SHP77 (cell line): ENCODE results near the gene TCAP.
"Not testable (repeated sequence)": the region's sequence is repeated elsewhere in the genome, so short reads cannot be mapped to it uniquely, and the experiment has no call there.

Experiments
- DNase-seq, 2 experiments: peaks; one replicate each; lab custom pipeline; 2025; lab: John Stamatoyannopoulos, UW

The TCAP gene

DNA sequence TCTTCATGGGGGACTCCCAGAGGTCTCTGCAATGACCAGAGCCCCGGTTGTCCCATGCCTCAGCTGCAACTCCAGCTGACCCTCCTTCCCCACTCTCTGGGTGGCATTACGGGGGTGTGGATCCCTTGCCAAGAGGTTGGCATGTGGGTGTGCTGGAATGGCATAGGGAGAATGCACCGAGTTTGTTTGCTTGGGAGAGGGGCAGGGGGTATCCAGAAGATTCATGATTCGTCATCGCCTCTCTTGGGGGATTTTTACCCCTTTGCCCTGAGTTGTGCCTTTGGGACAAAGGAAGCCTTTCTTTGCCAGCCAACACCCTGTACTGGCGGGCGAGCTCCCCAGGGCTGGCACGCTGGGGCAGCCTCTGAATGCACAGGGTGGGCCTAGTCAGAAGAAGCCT is 41.2 kb downstream of the TCAP start:
- no peak for DNase-seq

DNA sequence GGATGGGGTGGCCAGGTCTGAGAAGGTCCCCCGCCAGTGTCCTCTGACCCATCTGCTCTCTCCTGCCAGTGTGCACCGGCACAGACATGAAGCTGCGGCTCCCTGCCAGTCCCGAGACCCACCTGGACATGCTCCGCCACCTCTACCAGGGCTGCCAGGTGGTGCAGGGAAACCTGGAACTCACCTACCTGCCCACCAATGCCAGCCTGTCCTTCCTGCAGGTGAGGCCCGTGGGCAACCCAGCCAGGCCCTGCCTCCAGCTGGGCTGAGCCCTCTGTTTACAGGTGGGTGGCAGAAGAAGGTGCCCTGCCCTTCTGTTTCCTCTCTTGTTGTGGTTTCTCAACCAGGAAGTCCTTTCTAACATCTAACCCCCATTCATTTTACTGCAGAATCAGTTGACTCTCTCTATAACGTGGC is 41.8 kb downstream of the TCAP start:
- no peak for DNase-seq

DNA sequence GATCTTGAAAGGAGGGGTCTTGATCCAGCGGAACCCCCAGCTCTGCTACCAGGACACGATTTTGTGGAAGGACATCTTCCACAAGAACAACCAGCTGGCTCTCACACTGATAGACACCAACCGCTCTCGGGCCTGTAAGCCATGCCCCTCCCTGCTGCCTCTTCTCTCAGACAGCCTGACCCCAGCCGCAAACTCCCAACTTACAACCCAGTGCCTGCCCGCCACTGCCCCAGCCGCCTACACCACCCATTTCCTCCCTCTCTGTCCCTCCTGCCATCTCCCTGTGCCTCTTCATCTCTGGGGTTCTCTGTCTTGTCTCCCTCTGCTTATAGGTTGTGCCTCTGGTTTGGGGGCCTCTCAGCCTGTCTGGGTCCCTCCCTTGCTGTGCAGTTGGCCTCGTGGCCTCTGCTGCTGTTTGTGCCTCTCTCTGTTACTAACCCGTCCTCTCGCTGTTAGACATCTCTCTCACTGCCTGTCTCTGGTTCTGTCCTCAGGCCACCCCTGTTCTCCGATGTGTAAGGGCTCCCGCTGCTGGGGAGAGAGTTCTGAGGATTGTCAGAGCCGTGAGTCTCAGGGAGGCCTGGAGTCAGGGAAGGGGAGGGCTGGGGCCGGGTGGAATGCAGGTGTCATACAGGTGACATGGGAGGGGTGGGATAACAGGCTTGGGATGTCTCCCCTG is 44.3 kb downstream of the TCAP start:
- no peak for DNase-seq

DNA sequence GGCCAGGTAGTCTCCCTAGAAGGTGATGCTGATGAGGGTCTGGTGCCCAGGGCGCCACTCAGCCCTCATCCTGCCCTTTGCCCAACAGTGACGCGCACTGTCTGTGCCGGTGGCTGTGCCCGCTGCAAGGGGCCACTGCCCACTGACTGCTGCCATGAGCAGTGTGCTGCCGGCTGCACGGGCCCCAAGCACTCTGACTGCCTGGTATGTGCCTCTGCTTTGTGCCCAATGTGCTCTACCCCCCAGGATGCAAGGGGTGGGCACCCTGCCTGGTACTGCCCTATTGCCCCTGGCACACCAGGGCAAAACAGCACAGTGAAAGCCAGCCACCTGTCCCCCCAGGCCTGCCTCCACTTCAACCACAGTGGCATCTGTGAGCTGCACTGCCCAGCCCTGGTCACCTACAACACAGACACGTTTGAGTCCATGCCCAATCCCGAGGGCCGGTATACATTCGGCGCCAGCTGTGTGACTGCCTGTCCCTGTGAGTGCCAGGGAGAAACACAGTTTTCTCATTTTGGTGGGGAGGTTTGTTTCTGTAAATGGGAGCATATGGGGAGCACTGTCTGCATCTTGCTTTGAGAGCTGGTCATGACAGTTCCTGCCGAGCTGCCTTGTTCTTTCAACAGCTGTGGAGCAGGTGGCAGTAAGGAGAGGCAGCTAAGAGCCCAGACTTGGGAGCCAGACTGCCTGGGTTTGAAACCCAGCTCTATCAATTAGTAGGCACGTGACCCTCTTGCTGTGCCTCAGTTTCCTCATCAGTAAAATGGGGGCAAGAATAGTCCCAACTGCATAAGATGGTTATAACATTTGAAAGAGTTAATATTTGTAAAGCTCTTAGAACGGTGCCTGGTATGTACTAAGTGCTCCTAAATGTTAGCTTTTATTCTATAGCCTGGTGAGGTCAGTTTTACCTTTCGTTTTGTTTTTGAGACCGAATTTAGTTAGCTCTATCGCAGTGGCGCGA is 45.1 kb downstream of the TCAP start:
- no peak for DNase-seq

DNA sequence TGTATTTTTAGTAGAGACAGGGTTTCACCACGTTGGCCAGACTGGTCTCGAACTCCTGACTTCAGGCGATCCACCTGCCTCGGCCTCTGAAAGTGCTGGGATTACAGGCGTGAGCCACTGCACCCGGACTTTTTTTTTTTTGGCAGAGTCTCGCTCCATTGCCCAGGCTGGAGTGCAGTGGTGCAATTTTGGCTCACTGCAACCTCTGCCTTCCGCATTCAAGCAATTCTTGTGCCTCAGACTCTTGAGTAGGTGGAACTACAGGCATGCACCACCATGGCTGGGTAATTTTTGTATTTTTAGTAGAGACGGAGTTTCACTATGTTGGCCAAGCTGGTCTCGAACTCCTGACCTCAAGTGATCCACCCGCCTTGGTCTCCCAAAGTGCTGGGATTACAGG is 45.9 kb downstream of the TCAP start:
- not testable (repeated sequence) for DNase-seq

DNA sequence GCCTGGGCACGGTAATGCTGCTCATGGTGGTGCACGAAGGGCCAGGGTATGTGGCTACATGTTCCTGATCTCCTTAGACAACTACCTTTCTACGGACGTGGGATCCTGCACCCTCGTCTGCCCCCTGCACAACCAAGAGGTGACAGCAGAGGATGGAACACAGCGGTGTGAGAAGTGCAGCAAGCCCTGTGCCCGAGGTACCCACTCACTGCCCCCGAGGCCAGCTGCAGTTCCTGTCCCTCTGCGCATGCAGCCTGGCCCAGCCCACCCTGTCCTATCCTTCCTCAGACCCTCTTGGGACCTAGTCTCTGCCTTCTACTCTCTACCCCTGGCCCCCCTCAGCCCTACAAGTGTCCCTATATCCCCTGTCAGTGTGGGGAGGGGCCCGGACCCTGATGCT is 46.7 kb downstream of the TCAP start:
- no peak for DNase-seq

DNA sequence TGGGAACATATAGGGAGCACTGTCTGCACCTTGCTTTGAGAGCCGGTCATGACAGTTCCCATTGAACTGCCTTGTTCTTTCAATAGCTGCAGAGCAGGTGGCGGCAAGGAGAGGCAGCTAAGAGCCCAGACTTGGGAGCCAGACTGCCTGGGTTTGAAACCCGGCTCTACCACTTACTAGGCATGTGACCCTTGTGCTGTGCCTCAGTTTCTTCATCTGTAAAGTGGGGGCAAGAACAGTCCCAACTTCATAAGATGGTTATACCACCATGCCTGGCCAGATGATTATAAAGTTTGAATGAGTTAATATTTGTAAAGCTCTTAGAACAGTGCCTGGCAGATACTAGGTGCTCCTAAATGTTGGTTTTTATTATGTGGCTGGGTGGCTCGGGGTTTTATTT is 49.1 kb downstream of the TCAP start:
- DNase-seq: no peak

DNA sequence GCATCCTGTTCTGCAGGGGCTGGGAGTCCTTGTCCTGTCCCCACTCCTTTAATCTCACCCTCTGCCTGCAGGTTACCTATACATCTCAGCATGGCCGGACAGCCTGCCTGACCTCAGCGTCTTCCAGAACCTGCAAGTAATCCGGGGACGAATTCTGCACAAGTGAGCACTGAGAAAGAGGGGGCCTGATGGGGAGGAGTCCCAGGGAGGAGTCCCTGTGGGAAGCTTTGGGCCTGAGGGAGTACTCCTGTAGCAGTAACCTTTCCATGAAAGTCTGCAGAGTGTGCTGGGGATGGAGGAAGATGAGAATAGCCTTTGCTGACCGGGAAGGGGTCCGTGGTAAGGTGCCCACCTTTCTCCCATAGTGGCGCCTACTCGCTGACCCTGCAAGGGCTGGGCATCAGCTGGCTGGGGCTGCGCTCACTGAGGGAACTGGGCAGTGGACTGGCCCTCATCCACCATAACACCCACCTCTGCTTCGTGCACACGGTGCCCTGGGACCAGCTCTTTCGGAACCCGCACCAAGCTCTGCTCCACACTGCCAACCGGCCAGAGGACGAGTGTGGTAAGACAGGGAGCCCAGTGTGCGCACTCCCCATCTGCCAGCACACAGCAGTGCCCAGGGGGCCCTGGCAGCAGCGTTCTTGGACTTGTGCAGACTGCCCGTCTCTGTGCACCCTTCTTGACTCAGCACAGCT is 50.4 kb downstream of the TCAP start:
- DNase-seq: no peak
